Activated CD8-positive, alpha-beta T cell treated with anti-CD3 and anti-CD28 coated beads for 36 hours (primary cell): Measurements from ENCODE around the gene MRPL39. TPM values are rescaled to one million over a fixed set of nuclear protein-coding genes. Genes with fewer than 3 reads are reported as not detected.
A peak's percentile ranks its signal among the peaks of the same experiment; 100 is the strongest.

ENCODE experiments used
- ATAC-seq: fragments of 200-7000 bp; cut with Tn5 transposase; one replicate; pipeline ENCODE4 v1.10.0; 2021; ENCODE audit warnings: mild to moderate bottlenecking, moderate library complexity
- CTCF ChIA-PET: fragments of 350-600 bp; sonication (Branson Sonifier 250); formaldehyde crosslinking; loops from one replicate; lab custom pipeline; 2021; ENCODE audit warnings: antibody characterized with exemption; lab: Charles Lee
- POLR2A ChIA-PET: fragments of 350-600 bp; sonication (Branson Sonifier 250); formaldehyde crosslinking; loops from one replicate; lab custom pipeline; 2021; ENCODE audit warnings: antibody characterized with exemption; lab: Charles Lee
- DNase-seq: peaks from one replicate; pipeline ENCODE4 v3.0.0-alpha.2; 2020
- H3K27ac Mint-ChIP-seq: one replicate; pipeline ENCODE4 v1.8.0; 2021; ENCODE audit warnings: mild to moderate bottlenecking, mixed read lengths
- H3K27me3 Mint-ChIP-seq: one replicate; pipeline ENCODE4 v1.8.0; 2021; ENCODE audit warnings: mixed read lengths
- H3K36me3 Mint-ChIP-seq: one replicate; pipeline ENCODE4 v1.8.0; 2021; ENCODE audit warnings: low read depth, mixed read lengths
- H3K4me1 Mint-ChIP-seq: one replicate; pipeline ENCODE4 v1.8.0; 2021; ENCODE audit warnings: low read depth, mixed read lengths
- H3K4me3 Mint-ChIP-seq: one replicate; pipeline ENCODE4 v1.8.0; 2021; ENCODE audit warnings: mild to moderate bottlenecking, moderate library complexity, mixed read lengths
- H3K9me3 Mint-ChIP-seq: one replicate; pipeline ENCODE4 v1.8.0; 2021; ENCODE audit warnings: mixed read lengths
- intact Hi-C: fragments of 100-400 bp; cut with micrococcal nuclease; formaldehyde crosslinking; loops from one replicate; pipeline ENCODE4 v1.10.0; 2022
- total RNA-seq, 2 experiments: library from RNA; stranded (reverse); gene quantifications; one replicate each; pipeline ENCODE4 v1.2.3, GENCODE V29; 2021
- TF ChIP-seq, protein P1 (sequence below): fragments of 200-600 bp; IDR thresholded peaks from one replicate; pipeline ENCODE4 v1.8.0; 2022; ENCODE audit warnings: antibody characterized with exemption, mild to moderate bottlenecking

MRPL39 gene
- total RNA-seq, 2 experiments from 2014 or later = 67.1 to 71.0 TPM

DNA sequence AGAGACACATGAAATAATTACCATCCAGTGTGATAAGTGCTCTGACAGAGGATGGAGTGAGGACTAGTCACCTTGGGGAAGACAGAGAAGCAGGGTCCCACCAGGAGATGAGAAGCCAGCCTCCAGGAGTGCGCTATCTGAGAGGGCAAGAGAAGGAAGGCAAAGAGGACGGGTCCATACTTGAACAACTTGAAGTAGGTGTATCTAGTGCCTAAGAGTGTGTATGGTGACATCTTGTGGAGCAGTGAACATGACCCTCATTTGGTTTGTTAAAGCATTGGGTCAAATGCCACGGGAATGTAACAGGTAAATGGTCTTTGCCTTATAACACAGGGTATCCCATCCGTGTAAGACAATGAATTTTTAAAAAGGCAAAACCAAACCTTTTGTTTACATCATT is 39.8 kb downstream of the MRPL39 start:
- Mint-ChIP-seq H3K27me3 (no peaks in the 10 kb centered on the region), H3K27ac (peak overlapping the region; percentile 98), H3K36me3 (peaks cover 96% of the 10 kb centered on the region), H3K9me3 (no peaks in the 10 kb centered on the region), H3K4me1 (peaks cover 31% of the 10 kb centered on the region), H3K4me3 (peak overlapping the region; percentile 83)
- CTCF ChIA-PET = interaction anchor here (1.3 to 3.5 kb wide), 4 partner anchors 55 to 146 kb away, joined by 5 to 14 read pairs (median 6); no protein-coding TSS in a partner anchor
- POLR2A ChIA-PET = interaction anchor here (0.8 to 13.1 kb wide), 11 partner anchors 9 to 171 kb away, joined by 3 to 275 read pairs (median 32); no protein-coding TSS in a partner anchor
- TF ChIP-seq, protein P1, sequence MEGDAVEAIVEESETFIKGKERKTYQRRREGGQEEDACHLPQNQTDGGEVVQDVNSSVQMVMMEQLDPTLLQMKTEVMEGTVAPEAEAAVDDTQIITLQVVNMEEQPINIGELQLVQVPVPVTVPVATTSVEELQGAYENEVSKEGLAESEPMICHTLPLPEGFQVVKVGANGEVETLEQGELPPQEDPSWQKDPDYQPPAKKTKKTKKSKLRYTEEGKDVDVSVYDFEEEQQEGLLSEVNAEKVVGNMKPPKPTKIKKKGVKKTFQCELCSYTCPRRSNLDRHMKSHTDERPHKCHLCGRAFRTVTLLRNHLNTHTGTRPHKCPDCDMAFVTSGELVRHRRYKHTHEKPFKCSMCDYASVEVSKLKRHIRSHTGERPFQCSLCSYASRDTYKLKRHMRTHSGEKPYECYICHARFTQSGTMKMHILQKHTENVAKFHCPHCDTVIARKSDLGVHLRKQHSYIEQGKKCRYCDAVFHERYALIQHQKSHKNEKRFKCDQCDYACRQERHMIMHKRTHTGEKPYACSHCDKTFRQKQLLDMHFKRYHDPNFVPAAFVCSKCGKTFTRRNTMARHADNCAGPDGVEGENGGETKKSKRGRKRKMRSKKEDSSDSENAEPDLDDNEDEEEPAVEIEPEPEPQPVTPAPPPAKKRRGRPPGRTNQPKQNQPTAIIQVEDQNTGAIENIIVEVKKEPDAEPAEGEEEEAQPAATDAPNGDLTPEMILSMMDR = no peak
- intact Hi-C loops = loop anchor here (2.0 kb wide), 1 partner anchor 145 kb away; no protein-coding TSS in a partner anchor
- DNase-seq (no peak), ATAC-seq (peak; percentile 10)

DNA sequence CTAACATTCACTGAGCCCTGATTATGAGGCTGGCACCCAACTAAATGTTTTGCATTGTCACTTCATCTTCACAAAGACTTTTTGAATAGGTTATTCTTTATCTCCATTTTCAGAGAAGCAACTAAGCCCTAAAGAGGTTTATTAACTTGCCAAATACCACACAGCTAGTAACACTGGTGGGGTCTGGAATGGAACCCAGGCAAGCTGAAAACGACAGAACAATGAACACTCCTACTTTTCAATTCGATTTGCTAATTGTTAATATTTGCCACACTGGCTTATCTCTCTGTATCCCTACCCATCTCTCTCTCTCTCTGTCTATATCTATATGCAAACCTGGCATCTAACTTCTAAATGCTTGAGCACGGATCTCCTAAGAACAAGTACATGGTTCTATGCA is 40.6 kb downstream of the MRPL39 start:
- H3K27me3 Mint-ChIP-seq = no peaks in the 10 kb centered on the region
- no peak for ATAC-seq
- TF ChIP-seq, protein P1 = no peak

DNA sequence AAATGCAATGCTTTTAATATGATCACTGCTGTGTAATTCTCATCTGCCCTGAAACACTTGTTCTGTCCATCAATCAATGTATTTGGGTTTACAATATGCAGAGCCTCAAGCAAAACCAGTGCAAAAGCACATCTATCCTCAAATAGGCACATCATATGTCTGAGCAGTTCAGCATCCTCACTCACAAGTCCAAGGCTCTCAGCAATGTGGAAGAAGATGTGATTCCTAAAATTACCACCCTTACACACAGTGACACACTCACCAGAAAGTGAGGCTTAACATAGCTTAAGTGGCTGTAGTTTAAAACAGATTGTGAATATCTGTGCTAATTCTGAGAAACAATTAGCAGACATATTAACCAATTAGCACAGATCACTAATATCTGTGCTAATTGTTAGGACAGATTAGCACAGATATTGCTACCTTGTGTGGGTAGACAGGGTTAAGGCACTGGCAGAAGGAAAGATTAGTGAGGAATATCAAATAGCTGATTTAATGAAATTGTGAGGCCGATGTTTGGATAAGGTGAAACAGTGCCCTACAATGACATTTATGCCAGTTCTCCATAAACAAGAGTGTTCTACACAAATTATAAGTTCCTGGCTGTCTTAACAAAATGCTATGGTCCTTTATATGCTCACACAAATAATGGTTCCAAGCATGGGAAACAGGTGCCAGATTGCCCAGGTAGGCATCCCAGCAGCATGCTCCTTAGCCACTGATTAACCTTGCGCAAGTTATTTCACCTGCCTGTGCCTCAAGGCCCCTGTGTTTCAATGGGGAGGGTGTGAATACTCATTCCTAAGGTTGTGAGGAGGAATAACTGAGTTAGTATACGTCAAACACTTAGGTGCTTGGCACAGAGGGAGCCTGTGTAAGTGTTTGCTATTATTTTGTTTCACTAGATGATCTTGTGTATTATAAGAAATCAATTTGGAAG is 41.7 kb downstream of the MRPL39 start:
- peak overlapping the region; percentile 98 for H3K27ac Mint-ChIP-seq
- intact Hi-C loops = loop anchor here (2.0 kb wide), 1 partner anchor 143 kb away; no protein-coding TSS in a partner anchor
- no peaks in the 10 kb centered on the region for H3K9me3 Mint-ChIP-seq
- peak overlapping the region; percentile 83 for H3K4me3 Mint-ChIP-seq
- POLR2A ChIA-PET = interaction anchor here (0.9 to 6.4 kb wide), 20 partner anchors 8 to 167 kb away, joined by 3 to 521 read pairs (median 7); no protein-coding TSS in a partner anchor
- TF ChIP-seq, protein P1 = no peak
- DNase-seq = peak; percentile 25
- H3K36me3 Mint-ChIP-seq = peaks cover 88% of the 10 kb centered on the region
- H3K4me1 Mint-ChIP-seq = peaks cover 26% of the 10 kb centered on the region
- ATAC-seq = no peak
- H3K27me3 Mint-ChIP-seq = no peaks in the 10 kb centered on the region
- CTCF ChIA-PET = interaction anchor here (0.7 to 2.0 kb wide), 6 partner anchors 8 to 143 kb away, joined by 3 to 5 read pairs (median 4); no protein-coding TSS in a partner anchor

More for the DNA sequence above, 40.6 kb downstream of the MRPL39 start:
- Mint-ChIP-seq H3K9me3 (no peaks in the 10 kb centered on the region), H3K4me3 (peak overlapping the region; percentile 83), H3K4me1 (peaks cover 26% of the 10 kb centered on the region), H3K36me3 (peaks cover 94% of the 10 kb centered on the region), H3K27ac (peak overlapping the region; percentile 98)
- DNase-seq = no peak
- POLR2A ChIA-PET = interaction anchor here (0.7 to 13.1 kb wide), 11 partner anchors 8 to 170 kb away, joined by 3 to 275 read pairs (median 32); no protein-coding TSS in a partner anchor
- intact Hi-C loops = loop anchor here (2.0 kb wide), 1 partner anchor 144 kb away; no protein-coding TSS in a partner anchor
- CTCF ChIA-PET = interaction anchor here (1.3 to 3.5 kb wide), 3 partner anchors 59 to 145 kb away, joined by 5 to 14 read pairs (median 5); no protein-coding TSS in a partner anchor

DNA sequence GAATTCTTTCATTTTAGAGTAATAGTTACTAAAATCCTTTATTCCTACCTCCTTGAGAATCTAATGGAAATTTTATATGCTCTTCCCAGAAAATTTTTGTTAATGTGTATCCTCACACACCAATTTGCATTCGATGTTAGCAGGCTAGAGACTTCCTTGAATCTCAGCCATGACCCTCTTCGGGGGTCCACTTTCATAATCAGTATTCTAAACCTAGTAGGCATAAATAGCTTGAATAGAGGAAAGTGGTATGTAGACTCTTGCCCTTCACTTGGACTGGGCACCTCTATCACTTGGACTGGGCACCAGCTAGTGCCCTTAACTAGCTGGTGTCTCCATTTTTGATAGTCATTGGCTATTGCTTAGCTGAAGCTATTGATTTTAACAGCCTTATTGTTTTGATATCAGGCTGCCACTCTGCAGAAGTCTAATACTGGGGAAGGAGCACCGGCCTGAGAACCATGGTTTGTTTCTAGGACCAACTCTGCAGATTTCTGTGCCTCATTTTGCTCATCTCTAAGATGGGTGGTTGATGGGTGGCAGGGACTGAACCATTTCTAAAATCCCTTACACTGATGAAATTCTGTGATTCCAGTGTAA is 42.8 kb downstream of the MRPL39 start:
- Mint-ChIP-seq H3K9me3 (no peaks in the 10 kb centered on the region), H3K36me3 (peaks cover 83% of the 10 kb centered on the region), H3K4me1 (peaks cover 29% of the 10 kb centered on the region), H3K4me3 (peak overlapping the region; percentile 83), H3K27ac (peak overlapping the region; percentile 98), H3K27me3 (no peaks in the 10 kb centered on the region)
- intact Hi-C loops = no loop called here
- ChIA-PET POLR2A (interaction anchor here (0.8 to 6.4 kb wide), 28 partner anchors 10 to 214 kb away, joined by 3 to 521 read pairs (median 5); no protein-coding TSS in a partner anchor), CTCF (interaction anchor here (1.0 to 2.0 kb wide), 5 partner anchors 9 to 143 kb away, joined by 3 to 5 read pairs (median 4); no protein-coding TSS in a partner anchor)
- TF ChIP-seq, protein P1 = no peak
- ATAC-seq (no peak), DNase-seq (no peak)
